Measurements from ENCODE around the gene MYO6.
A peak's percentile ranks its signal among the peaks of the same experiment; 100 is the strongest.

The MYO6 gene

DNA sequence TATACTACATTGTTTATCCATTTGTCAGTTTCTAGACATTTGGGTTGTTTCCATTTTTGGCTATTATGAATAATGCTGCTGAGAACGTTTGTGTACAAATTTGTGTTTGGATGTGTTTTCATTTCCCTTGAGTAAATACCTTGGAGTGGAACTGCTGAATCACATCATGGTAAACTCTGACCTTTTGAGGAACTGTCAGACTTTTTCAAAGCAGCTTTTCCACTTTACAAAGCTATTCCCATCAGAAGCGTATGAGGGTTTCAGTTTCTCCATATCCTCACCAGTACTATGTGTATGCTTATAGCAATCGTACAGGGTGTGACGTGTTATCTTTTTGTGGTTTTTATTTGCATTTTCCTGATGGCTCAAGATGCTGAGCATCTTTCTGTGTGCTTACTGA is 103.7 kb downstream of the MYO6 start:
- TF ChIP-seq, protein P1, sequence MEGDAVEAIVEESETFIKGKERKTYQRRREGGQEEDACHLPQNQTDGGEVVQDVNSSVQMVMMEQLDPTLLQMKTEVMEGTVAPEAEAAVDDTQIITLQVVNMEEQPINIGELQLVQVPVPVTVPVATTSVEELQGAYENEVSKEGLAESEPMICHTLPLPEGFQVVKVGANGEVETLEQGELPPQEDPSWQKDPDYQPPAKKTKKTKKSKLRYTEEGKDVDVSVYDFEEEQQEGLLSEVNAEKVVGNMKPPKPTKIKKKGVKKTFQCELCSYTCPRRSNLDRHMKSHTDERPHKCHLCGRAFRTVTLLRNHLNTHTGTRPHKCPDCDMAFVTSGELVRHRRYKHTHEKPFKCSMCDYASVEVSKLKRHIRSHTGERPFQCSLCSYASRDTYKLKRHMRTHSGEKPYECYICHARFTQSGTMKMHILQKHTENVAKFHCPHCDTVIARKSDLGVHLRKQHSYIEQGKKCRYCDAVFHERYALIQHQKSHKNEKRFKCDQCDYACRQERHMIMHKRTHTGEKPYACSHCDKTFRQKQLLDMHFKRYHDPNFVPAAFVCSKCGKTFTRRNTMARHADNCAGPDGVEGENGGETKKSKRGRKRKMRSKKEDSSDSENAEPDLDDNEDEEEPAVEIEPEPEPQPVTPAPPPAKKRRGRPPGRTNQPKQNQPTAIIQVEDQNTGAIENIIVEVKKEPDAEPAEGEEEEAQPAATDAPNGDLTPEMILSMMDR (conservative IDR thresholded peaks at IDR 0.05; ENCODE audit: low read depth, low read length) = no peak
- H3K4me3 ChIP-seq (ENCODE audit: low read depth, low read length) = no peak overlapping the region
- DNase-seq (ENCODE audit: low read depth) = peak; percentile 84

DNA sequence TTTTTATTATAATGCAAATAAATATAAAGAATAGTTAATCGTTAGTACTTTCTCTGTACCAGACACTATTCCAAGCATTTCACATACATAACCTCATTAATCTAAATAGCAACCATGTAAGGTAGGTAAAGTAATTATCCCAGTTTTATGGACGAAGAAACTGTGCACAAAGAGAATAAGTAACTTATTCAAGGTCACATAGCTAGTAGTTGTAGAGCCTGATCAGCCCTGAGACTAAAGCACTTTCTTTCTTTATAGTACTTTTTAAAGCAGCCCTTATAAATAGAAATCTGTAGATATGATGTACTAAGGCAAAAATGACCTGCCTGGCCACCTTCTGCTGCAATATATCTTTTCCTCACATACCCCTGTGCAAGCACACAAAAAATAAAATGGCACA is 104.8 kb downstream of the MYO6 start:
- no peak for DNase-seq (ENCODE audit: low read depth)
- TF ChIP-seq, protein P1 (conservative IDR thresholded peaks at IDR 0.05; ENCODE audit: low read depth, low read length) = no peak

DNA sequence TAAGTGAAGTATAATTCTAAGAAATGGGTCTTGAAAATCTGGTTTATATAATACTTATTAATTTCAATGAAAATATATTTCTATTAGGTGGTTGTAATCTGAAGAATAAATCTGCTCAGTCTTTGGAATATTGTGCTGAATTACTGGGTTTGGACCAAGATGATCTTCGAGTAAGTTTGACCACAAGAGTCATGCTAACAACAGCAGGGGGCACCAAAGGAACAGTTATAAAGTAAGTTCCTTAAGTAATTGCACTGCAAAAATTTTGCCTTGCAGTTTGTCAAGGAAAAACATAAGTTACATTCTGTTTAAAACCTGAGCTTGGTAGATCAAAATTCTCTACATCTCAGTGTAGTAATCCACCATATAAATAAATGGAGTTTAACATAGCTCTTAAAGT is 106.0 kb downstream of the MYO6 start:
- no peak overlapping the region for H3K4me3 ChIP-seq (ENCODE audit: low read depth, low read length)
- DNase-seq (ENCODE audit: low read depth) = peak; percentile 92
- TF ChIP-seq, protein P1 (conservative IDR thresholded peaks at IDR 0.05; ENCODE audit: low read depth, low read length) = peak; percentile 66

More for the DNA sequence above, 104.8 kb downstream of the MYO6 start:
- no peak overlapping the region for H3K4me3 ChIP-seq (ENCODE audit: low read depth, low read length)

DNA sequence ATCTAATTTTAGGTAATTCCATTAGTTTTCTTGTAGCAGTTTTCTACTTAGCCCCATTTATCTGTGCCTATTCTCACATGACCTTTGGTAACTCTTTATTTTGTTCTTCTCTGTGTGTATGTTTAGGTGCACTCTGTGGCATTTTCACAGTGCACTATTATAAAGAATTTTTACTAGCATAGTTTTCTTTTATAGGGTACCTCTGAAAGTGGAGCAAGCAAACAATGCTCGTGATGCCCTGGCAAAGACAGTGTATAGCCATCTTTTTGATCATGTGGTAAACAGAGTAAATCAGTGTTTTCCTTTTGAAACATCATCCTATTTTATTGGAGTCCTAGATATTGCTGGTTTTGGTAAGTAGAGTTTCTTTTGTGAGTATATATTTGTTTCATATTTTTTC is 107.9 kb downstream of the MYO6 start:
- H3K4me3 ChIP-seq (ENCODE audit: low read depth, low read length) = no peak overlapping the region
- TF ChIP-seq, protein P1 (conservative IDR thresholded peaks at IDR 0.05; ENCODE audit: low read depth, low read length) = no peak
- no peak for DNase-seq (ENCODE audit: low read depth)

DNA sequence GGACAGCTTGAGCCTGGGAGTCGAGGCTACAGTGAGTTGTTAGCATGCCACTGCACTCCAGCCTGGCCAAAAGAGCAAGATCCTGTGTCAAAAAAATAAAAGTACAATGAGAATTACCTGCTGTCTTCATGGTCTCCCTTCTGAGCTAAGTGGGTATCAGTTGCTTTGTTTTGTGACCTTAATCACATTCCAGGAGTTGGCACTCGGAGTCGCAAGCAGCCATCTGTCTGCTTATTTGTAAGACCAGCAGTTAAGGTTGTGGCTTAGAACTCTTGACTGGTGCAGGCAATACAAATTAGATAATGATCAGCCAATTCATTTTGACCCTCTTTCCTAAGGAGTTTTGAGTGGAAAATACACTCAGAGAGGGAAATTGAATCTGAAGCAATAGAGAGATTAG is 114.0 kb downstream of the MYO6 start:
- no peak overlapping the region for H3K4me3 ChIP-seq (ENCODE audit: low read depth, low read length)
- DNase-seq (ENCODE audit: low read depth) = no peak
- TF ChIP-seq, protein P1 (conservative IDR thresholded peaks at IDR 0.05; ENCODE audit: low read depth, low read length) = no peak

DNA sequence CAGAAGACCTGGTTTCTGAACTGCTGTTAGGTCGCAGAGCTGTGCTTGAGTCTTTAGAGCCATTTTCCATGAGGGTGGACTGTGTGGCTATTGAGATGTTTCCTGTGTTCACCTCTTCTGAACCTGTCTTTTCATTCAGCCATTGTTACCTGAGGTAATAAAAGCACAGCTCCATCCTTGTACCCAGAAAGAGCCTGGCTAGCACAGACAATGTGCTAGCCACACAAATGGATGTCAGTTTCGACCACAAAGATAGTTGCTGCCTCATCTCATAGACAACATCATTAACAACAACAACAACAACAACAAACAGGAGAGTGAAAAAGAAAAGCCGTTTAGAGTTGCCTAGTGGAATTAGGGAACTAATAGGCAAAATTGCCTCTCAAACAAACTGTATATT is 114.7 kb downstream of the MYO6 start:
- TF ChIP-seq, protein P1 (conservative IDR thresholded peaks at IDR 0.05; ENCODE audit: low read depth, low read length) = no peak
- H3K4me3 ChIP-seq (ENCODE audit: low read depth, low read length) = no peak overlapping the region
- DNase-seq (ENCODE audit: low read depth) = no peak

DNA sequence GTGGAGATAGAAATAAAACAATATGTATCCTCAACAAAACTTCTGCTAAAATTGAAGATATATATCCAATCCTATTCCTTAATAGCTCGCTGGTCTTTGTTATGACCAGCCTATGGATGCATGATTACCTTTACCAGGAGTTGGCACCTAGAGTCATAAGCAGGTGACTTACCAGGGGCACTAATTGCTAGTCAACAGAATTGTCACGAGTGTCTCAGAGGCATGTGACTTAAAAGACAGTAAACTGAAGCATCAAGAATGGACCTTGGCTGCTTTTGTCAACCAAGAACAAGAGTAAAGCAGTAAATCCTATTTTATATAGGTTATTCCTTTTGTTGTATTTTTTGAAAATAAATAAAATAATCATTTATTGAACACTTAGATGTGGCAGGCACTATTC is 115.4 kb downstream of the MYO6 start:
- H3K4me3 ChIP-seq (ENCODE audit: low read depth, low read length) = no peak overlapping the region
- TF ChIP-seq, protein P1 (conservative IDR thresholded peaks at IDR 0.05; ENCODE audit: low read depth, low read length) = no peak
- DNase-seq (ENCODE audit: low read depth) = no peak
